ENCODE measurements around the gene SLC6A11.

GRCh38 chr3:10972072-10972782, 156.2 kb downstream of the SLC6A11 start:
- TF ChIP-seq TAF1 (IDR thresholded peaks at IDR 0.05; ENCODE audit: borderline replicate concordance, low read depth, low read length) (no peak), POLR2A (IDR thresholded peaks at IDR 0.05; ENCODE audit: low read depth, low read length) (no peak)

Measured in GM12892 (cell line).